Panc1 (cell line): ENCODE measurements around the gene PFKFB4. TPM values are rescaled to one million over a fixed set of nuclear protein-coding genes. Genes with fewer than 3 reads are reported as not detected.

Experiments
- ATAC-seq: fragments of 200-7000 bp; cut with Tn5 transposase; 2 replicates; pipeline ENCODE4 v1.9.1; 2020; ENCODE audit warnings: mild to moderate bottlenecking, moderate library complexity
- BruUV-seq: library from RNA; stranded (reverse); fragments of 400-500 nt; replicated peaks from 2 replicates; lab custom pipeline; 2021; lab: Mats Ljungman, UMichigan
- CTCF ChIA-PET: fragments of 300-600 bp; sonication (Branson Sonifier 250); formaldehyde crosslinking; loops from one replicate; lab custom pipeline; 2022; ENCODE audit warnings: antibody characterized with exemption; lab: Charles Lee
- POLR2A ChIA-PET: fragments of 300-600 bp; sonication (Branson Sonifier 250); formaldehyde crosslinking; loops from one replicate; lab custom pipeline; 2022; ENCODE audit warnings: antibody characterized with exemption; lab: Charles Lee
- DNase-seq: peaks from one replicate; pipeline ENCODE4 v3.0.0-alpha.2; 2010; ENCODE audit warnings: low read depth, low spot score
- H3K27ac ChIP-seq: 2 replicates; pipeline ENCODE4 v1.5.1; 2011; ENCODE audit warnings: mild to moderate bottlenecking, low read length, inconsistent platforms
- H3K27me3 ChIP-seq: fragments of 200-500 bp; sonication (Bioruptor generic); 2 replicates; pipeline ENCODE4 v1.6.0; 2014; ENCODE audit warnings: low read length, inconsistent platforms; ENCODE audit not compliant: control insufficient read depth, insufficient read depth
- H3K36me3 ChIP-seq: fragments of 200-500 bp; sonication (Bioruptor generic); 2 replicates; pipeline ENCODE4 v1.5.1; 2014; ENCODE audit warnings: inconsistent platforms, mild to moderate bottlenecking, low read length, moderate library complexity; ENCODE audit not compliant: control insufficient read depth, insufficient read depth
- H3K4me1 ChIP-seq: 2 replicates; pipeline ENCODE4 v1.5.1; 2011; ENCODE audit warnings: inconsistent platforms, mild to moderate bottlenecking, low read length, moderate library complexity; ENCODE audit not compliant: control insufficient read depth, insufficient read depth
- H3K4me3 ChIP-seq, 2 experiments: 2 replicates each; pipeline ENCODE4 v1.5.1; 2011 to 2012; ENCODE audit warnings: low read depth in 2 of 2, low read length in 2 of 2, mild to moderate bottlenecking in 2 of 2, inconsistent platforms in 1 of 2, moderate library complexity in 1 of 2
- H3K9me3 ChIP-seq: fragments of 200-500 bp; sonication (Bioruptor generic); 2 replicates; pipeline ENCODE4 v1.5.1; 2014; ENCODE audit warnings: low read depth, mild to moderate bottlenecking, inconsistent platforms, low read length, moderate library complexity; ENCODE audit not compliant: control insufficient read depth, insufficient read depth
- CTCF ChIP-seq: fragments of 450-650 bp; IDR thresholded peaks from 2 replicates; pipeline ENCODE4 v1.5.1; 2017; ENCODE audit warnings: mild to moderate bottlenecking
- POLR2AphosphoS5 ChIP-seq: IDR thresholded peaks from 2 replicates; pipeline ENCODE4 v1.6.1; 2012; ENCODE audit warnings: mild to moderate bottlenecking, low read depth, low read length, moderate library complexity
- REST ChIP-seq, 2 experiments: IDR thresholded peaks; 2 replicates each; pipeline ENCODE4 v1.6.1; 2011 to 2012; ENCODE audit warnings: low read depth in 2 of 2, control low read depth in 1 of 2, low read length in 1 of 2, mild to moderate bottlenecking in 1 of 2, moderate library complexity in 1 of 2; ENCODE audit not compliant: insufficient read depth in 1 of 2
- SIN3A ChIP-seq: IDR thresholded peaks from 2 replicates; pipeline ENCODE4 v1.6.1; 2012; ENCODE audit warnings: low read depth, mild to moderate bottlenecking, low read length, moderate library complexity, borderline replicate concordance; ENCODE audit not compliant: insufficient read depth
- TCF7L2 ChIP-seq: IDR thresholded peaks from 2 replicates; pipeline ENCODE4 v1.6.1; 2011; ENCODE audit warnings: mild to moderate bottlenecking, low read depth, low read length, inconsistent platforms
- in situ Hi-C: cut with HindIII; loops from 2 replicates; pipeline ENCODE4 v1.10.0; 2016; ENCODE audit warnings: low sequenced_read_pairs, low pct_unique_long_range_greater_than_20kb
- intact Hi-C: fragments of 100-400 bp; cut with micrococcal nuclease; formaldehyde crosslinking; loops from one replicate; pipeline ENCODE4 v1.10.0; 2022; ENCODE audit not compliant: unreplicated experiment
- total RNA-seq: library from RNA; stranded (reverse); gene quantifications from one replicate; pipeline ENCODE4 v1.2.1, GENCODE V29; 2021; ENCODE audit not compliant: unreplicated experiment

PFKFB4 gene
- total RNA-seq, 1 experiment from 2014 or later = 6.0 TPM

GRCh38 chr3:48591886-48592518, 35.4 kb upstream of the PFKFB4 start:
- in situ Hi-C loops (no loop called here), intact Hi-C loops (no loop called here)
- POLR2A ChIA-PET = no interaction called here
- no TSS peak for BruUV-seq
- TF ChIP-seq SIN3A (no peak), REST (IDR thresholded peaks at IDR 0.05; ENCODE audit: insufficient read depth in 1 of 2, low read depth in 2 of 2, low read length in 1 of 2) (no peak), TCF7L2 (no peak), CTCF (no peak), POLR2AphosphoS5 (no peak)
- Histone ChIP-seq H3K4me3 (no peak overlapping the region), H3K4me1 (peaks cover 16% of the 10 kb centered on the region), H3K9me3 (no peaks in the 10 kb centered on the region), H3K27ac (no peak overlapping the region), H3K27me3 (no peaks in the 10 kb centered on the region), H3K36me3 (no peaks in the 10 kb centered on the region)
- CTCF ChIA-PET = no interaction called here
- DNase-seq = no peak
- ATAC-seq = no peak

GRCh38 chr3:48591436-48591835, 34.8 kb upstream of the PFKFB4 start:
- POLR2A ChIA-PET = no interaction called here
- no peak for ATAC-seq
- no peaks in the 10 kb centered on the region for H3K27me3 ChIP-seq
- in situ Hi-C loops (no loop called here), intact Hi-C loops (no loop called here)
- peaks cover 11% of the 10 kb centered on the region for H3K4me1 ChIP-seq
- no peak for DNase-seq
- no peaks in the 10 kb centered on the region for H3K36me3 ChIP-seq
- no peak for TF ChIP-seq TCF7L2
- TF ChIP-seq POLR2AphosphoS5 = no peak
- no peak for TF ChIP-seq REST (IDR thresholded peaks at IDR 0.05; ENCODE audit: insufficient read depth in 1 of 2, low read depth in 2 of 2, low read length in 1 of 2)
- BruUV-seq = no TSS peak
- H3K9me3 ChIP-seq = no peaks in the 10 kb centered on the region
- H3K4me3 ChIP-seq = no peak overlapping the region
- no peak overlapping the region for H3K27ac ChIP-seq
- CTCF ChIA-PET = no interaction called here
